Measurements from ENCODE around the gene TRAPPC1. TPM values are rescaled to one million over a fixed set of nuclear protein-coding genes. Genes with fewer than 3 reads are reported as not detected.

Gene TRAPPC1
- total RNA-seq, 2 experiments from 2014 or later: 144 to 156 TPM

- CTCF ChIA-PET: interaction anchor here (0.7 to 2.2 kb wide), 6 partner anchors 23 to 199 kb away, joined by 3 to 8 read pairs (median 3); partner anchors contain the start of genes CYB5D1, NAA38, RNF227 and TP53
- POLR2A ChIA-PET: interaction anchor here (0.6 to 1.5 kb wide), 3 partner anchors 12 to 199 kb away, joined by 6 to 9 read pairs (median 7); partner anchors contain the start of genes CNTROB, TP53 and TRAPPC1
Observed at GRCh38 chr17:7886227-7887037, 45.3 kb downstream of the TRAPPC1 start.

- CTCF ChIA-PET: interaction anchor here (0.7 to 2.2 kb wide), 7 partner anchors 22 to 198 kb away, joined by 3 to 8 read pairs (median 3); partner anchors contain the start of genes CYB5D1, NAA38, RNF227 and TP53
- POLR2A ChIA-PET: interaction anchor here (0.6 to 1.5 kb wide), 4 partner anchors 11 to 200 kb away, joined by 4 to 9 read pairs (median 6); partner anchors contain the start of genes CNTROB, TP53 and TRAPPC1
Observed at GRCh38 chr17:7885367-7886226, 46.1 kb downstream of the TRAPPC1 start.

DNA sequence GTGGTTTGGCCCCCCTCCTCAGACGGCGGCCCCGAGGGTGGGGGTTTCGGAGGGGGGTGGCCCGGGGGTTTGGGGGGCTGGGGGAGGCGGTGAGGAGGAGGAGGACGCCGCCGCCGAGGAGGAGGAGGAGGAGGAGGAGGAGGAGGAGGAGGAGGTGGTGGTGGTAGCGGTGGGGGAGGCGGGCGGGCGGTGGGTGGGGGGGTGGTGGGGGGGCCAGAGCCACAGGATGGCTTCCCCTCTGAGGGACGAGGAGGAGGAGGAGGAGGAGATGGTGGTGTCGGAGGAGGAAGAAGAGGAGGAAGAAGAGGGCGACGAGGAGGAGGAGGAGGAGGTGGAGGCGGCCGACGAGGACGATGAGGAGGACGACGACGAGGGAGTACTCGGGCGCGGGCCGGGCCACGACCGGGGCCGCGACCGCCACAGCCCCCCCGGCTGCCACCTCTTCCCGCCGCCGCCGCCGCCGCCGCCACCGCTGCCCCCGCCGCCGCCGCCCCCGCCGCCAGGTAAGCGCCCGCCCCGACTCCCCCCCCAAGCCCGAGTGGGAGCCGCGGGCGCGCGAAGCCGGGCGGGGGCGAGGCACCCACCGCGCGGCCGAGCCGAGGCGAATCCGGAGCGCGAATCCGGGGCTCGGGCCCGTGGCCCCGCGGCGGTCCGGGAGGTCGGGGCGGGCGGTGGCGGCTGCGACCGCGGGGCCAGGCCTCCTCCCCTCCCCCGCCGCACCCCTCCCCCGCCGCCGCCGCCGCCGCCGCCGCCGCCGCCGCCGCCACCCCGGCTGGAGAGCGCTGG, 47.0 kb downstream of the TRAPPC1 start:
- ChIA-PET POLR2A (interaction anchor here (0.6 kb wide), 1 partner anchor 49 kb away, joined by 3 read pairs; no protein-coding TSS in a partner anchor), CTCF (interaction anchor here (0.7 to 2.2 kb wide), 3 partner anchors 28 to 179 kb away, joined by 3 to 8 read pairs (median 3); partner anchors contain the start of genes CYB5D1 and NAA38)

GRCh38 chr17:7883781-7884386, 47.9 kb downstream of the TRAPPC1 start:
- POLR2A ChIA-PET: interaction anchor here (0.5 to 0.6 kb wide), 2 partner anchors 42 to 48 kb away, joined by 3 read pairs; no protein-coding TSS in a partner anchor
- CTCF ChIA-PET: interaction anchor here (0.8 to 1.3 kb wide), 2 partner anchors 15 to 176 kb away, joined by 3 read pairs; no protein-coding TSS in a partner anchor

DNA sequence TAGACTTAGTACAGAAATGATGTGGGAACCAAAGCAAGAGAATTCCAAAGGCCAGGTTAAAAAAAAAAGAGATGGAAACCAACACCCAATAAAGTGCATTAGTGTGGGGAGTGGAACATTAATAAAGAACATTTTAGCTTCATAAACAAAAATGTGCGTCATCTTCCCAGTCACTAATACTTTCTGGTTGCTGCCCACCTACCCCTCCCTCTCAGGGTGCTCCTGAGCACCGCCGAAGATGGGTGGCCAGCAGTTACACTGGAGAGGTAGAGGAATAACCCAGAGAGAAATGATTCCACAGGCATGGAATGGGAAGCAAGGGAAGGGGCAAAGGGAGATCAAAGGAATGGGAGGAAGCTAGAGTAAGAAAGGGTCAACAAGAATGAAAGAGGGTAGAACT, 49.1 kb downstream of the TRAPPC1 start:
- CTCF ChIA-PET: interaction anchor here (0.6 to 1.3 kb wide), 3 partner anchors 8 to 47 kb away, joined by 3 read pairs; no protein-coding TSS in a partner anchor

DNA sequence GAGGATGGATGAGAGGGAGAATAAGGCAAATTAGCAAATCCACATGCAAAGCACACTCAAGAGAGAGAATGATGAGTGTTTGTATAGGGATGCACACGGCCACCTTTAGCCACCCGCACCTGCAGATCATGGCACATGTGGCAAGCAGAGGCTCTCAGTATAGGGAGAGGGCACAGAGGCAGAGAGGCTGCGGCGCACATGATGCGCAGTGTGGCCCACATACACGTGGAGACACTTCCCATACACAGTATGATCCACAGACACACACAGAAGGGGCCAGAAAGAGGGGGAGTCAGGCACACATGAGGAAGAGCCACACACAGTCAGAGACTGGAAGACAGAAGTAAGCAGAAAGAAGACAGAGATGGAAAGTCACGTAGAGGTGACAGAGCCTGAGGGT, 49.7 kb downstream of the TRAPPC1 start:
- CTCF ChIA-PET: no interaction called here
- POLR2A ChIA-PET: no interaction called here

More for the DNA sequence above, 49.1 kb downstream of the TRAPPC1 start:
- POLR2A ChIA-PET: no interaction called here

- ChIA-PET POLR2A (no interaction called here), CTCF (no interaction called here)
Observed at GRCh38 chr17:7881276-7882054, 50.3 kb downstream of the TRAPPC1 start.

Other genes starting within 250 kb of the TRAPPC1 start
- 100 to 1,000 TPM; 135 to 139 TPM for gene TP53, start 244.5 kb downstream of the TRAPPC1 start, total RNA-seq
- 10 to 100 TPM; 32.9 to 33.1 TPM for gene WRAP53, start 243.5 kb downstream of the TRAPPC1 start, total RNA-seq
- under 1 TPM in 1 of 2 experiments, not detected in 1; 0.08 TPM for gene EFNB3, start 226.7 kb downstream of the TRAPPC1 start, total RNA-seq
- gene DNAH2, start 214.2 kb downstream of the TRAPPC1 start, total RNA-seq: under 1 TPM; 0.10 to 0.23 TPM
- 10 to 100 TPM; 65.4 to 77.7 TPM for gene KDM6B, start 97.7 kb downstream of the TRAPPC1 start, total RNA-seq
- 1 to 10 TPM; 4.6 to 5.9 TPM for gene TMEM88, start 76.9 kb downstream of the TRAPPC1 start, total RNA-seq
- gene NAA38, start 74.4 kb downstream of the TRAPPC1 start, total RNA-seq: 10 to 100 TPM; 62.9 to 65.3 TPM
- 10 to 100 TPM; 15.9 to 16.6 TPM for gene CYB5D1, start 73.9 kb downstream of the TRAPPC1 start, total RNA-seq
- gene CHD3, start 43.2 kb downstream of the TRAPPC1 start, total RNA-seq: 100 to 1,000 TPM; 112 to 113 TPM
- gene RNF227, start 15.7 kb downstream of the TRAPPC1 start, total RNA-seq: 1 to 10 TPM; 4.4 to 4.5 TPM
- 1 to 10 TPM; 5.9 to 6.7 TPM for gene KCNAB3, start 2.1 kb downstream of the TRAPPC1 start, total RNA-seq
- gene CNTROB, start 260 bp upstream of the TRAPPC1 start, total RNA-seq: 10 to 100 TPM; 40.1 to 44.4 TPM
- gene GUCY2D, start 70.7 kb upstream of the TRAPPC1 start, total RNA-seq: not detected
- not detected for gene ALOX15B, start 107.1 kb upstream of the TRAPPC1 start, total RNA-seq
- gene ALOX12B, start 155.8 kb upstream of the TRAPPC1 start, total RNA-seq: 1 to 10 TPM; 1.7 TPM
- under 1 TPM in 1 of 2 experiments, not detected in 1; 0.19 TPM for gene ALOXE3, start 186.6 kb upstream of the TRAPPC1 start, total RNA-seq
- gene HES7, start 192.2 kb upstream of the TRAPPC1 start, total RNA-seq: 1 to 10 TPM; 2.9 to 3.1 TPM
- gene PER1, start 220.5 kb upstream of the TRAPPC1 start, total RNA-seq: 10 to 100 TPM; 43.1 to 45.4 TPM
- 10 to 100 TPM; 26.3 to 26.6 TPM for gene VAMP2, start 231.0 kb upstream of the TRAPPC1 start, total RNA-seq
- gene TMEM107, start 244.4 kb upstream of the TRAPPC1 start, total RNA-seq: 10 to 100 TPM; 20.2 to 21.0 TPM